ENCODE data around the gene BMI1. TPM values are rescaled to one million over a fixed set of nuclear protein-coding genes. Genes with fewer than 3 reads are reported as not detected.

BMI1 gene
- total and polyA plus RNA-seq, 4 donors, result 13.2 to 28.7 (median 19.5) TPM

- Histone ChIP-seq H3K27ac (ENCODE audit: low read depth in 1 of 2, low read length in 2 of 2) (no peak overlapping the region), H3K9ac (ENCODE audit: low read depth in 1 of 2, low read length in 2 of 2) (peak overlapping the region in 1 of 2 donors; percentile 59), H3K4me1 (ENCODE audit: control insufficient read depth in 4 of 4, insufficient read depth in 4 of 4, low read length in 3 of 4) (peaks cover 6 to 32% (median 25%) of the 10 kb centered on the region in 4 donors), H3K9me3 (ENCODE audit: control insufficient read depth in 4 of 4, low read length in 3 of 4) (peaks cover 0 to 7% (median 1%) of the 10 kb centered on the region in 4 donors), H3K27me3 (ENCODE audit: control insufficient read depth in 4 of 4, insufficient read depth in 4 of 4, low read length in 3 of 4) (peaks cover 0 to 35% (median 14%) of the 10 kb centered on the region in 4 donors), H3K36me3 (ENCODE audit: control insufficient read depth in 4 of 4, insufficient read depth in 3 of 4, low read depth in 1 of 4, low read length in 3 of 4) (no peaks in the 10 kb centered on the region), H3K4me3 (ENCODE audit: low read depth in 1 of 3, low read length in 3 of 3) (peak overlapping the region; percentile 52 to 55 (median 53))
- 8% methylated on average over 71 of the region's 71 CpGs for WGBS
- DNase-seq (ENCODE audit: low spot score), result peak; percentile 73
- TF ChIP-seq EGR1 (IDR thresholded peaks at IDR 0.05; ENCODE audit: low read depth in 2 of 2), result no peak
- no peak for TF ChIP-seq FOXA1 (IDR thresholded peaks at IDR 0.05)
- TF ChIP-seq CTCF (IDR thresholded peaks at IDR 0.05; ENCODE audit: low read depth, low read length, missing input control), result peak; percentile 23
- no peak for TF ChIP-seq REST (IDR thresholded peaks at IDR 0.05)
- TF ChIP-seq HNF4A (conservative IDR thresholded peaks at IDR 0.05), result no peak
- TF ChIP-seq MAX (IDR thresholded peaks at IDR 0.05), result no peak
- no peak for TF ChIP-seq RAD21 (IDR thresholded peaks at IDR 0.05)
- TF ChIP-seq GABPA (IDR thresholded peaks at IDR 0.05 in 1 of 2, conservative IDR thresholded peaks at IDR 0.05 in 1 of 2), result no peak
- peak; percentile 89 for TF ChIP-seq YY1 (IDR thresholded peaks at IDR 0.05)
Observed at GRCh38 chr10:22335173-22335933, 14.5 kb downstream of the BMI1 start.

DNA sequence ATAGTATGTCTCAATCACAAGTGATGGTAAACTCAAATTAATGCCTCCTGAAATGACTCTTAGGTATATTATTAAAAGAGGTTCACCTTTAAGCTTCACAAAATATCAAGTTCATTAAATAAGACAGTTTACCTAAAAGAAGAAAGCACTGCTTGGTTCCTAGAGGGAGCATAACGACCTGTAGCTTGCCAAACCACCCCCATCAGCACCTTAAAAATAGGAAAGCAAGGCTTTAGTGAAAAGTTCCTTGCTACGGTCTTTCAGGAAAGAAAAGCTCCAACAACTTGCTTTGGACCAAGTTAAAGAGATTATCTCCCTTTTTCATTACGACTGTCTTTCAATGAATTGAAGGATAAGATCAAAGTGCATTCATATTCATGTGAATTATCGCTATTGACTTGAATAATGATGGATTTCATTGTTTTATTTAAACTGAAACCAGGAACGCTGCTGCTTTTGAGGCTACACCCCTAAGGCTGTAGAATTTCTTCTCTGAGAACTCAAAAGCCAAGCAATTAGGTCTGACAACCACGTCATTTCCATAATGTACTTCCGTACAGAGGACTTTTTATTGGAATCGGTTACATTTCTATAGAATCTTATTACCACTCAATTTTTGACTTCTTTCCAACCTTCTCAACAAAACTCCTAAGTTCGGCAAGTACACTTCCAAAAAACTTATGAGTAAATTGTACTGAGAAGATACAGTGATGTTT lies 17.4 kb downstream of the BMI1 start:
- no peaks in the 10 kb centered on the region for H3K36me3 ChIP-seq (ENCODE audit: control insufficient read depth in 4 of 4, insufficient read depth in 3 of 4, low read depth in 1 of 4, low read length in 3 of 4)
- 19% methylated on average over 9 of the region's 9 CpGs for WGBS
- no peak overlapping the region for H3K27ac ChIP-seq (ENCODE audit: low read depth in 1 of 2, low read length in 2 of 2)
- H3K9ac ChIP-seq (ENCODE audit: low read depth in 1 of 2, low read length in 2 of 2), result no peak overlapping the region
- H3K4me1 ChIP-seq (ENCODE audit: control insufficient read depth in 4 of 4, insufficient read depth in 4 of 4, low read length in 3 of 4), result peaks cover 11 to 39% (median 28%) of the 10 kb centered on the region in 4 donors
- no peak for DNase-seq (ENCODE audit: low spot score)
- no peak overlapping the region for H3K4me3 ChIP-seq (ENCODE audit: low read depth in 1 of 3, low read length in 3 of 3)
- H3K9me3 ChIP-seq (ENCODE audit: control insufficient read depth in 4 of 4, low read length in 3 of 4), result peaks cover 0 to 7% (median 1%) of the 10 kb centered on the region in 4 donors
- peaks cover 0 to 47% (median 21%) of the 10 kb centered on the region in 4 donors for H3K27me3 ChIP-seq (ENCODE audit: control insufficient read depth in 4 of 4, insufficient read depth in 4 of 4, low read length in 3 of 4)
- TF ChIP-seq MAX (IDR thresholded peaks at IDR 0.05) (no peak), GABPA (IDR thresholded peaks at IDR 0.05 in 1 of 2, conservative IDR thresholded peaks at IDR 0.05 in 1 of 2) (no peak), RXRA (IDR thresholded peaks at IDR 0.05) (no peak), HNF4A (conservative IDR thresholded peaks at IDR 0.05) (no peak), CTCF (IDR thresholded peaks at IDR 0.05; ENCODE audit: low read depth, low read length, missing input control) (no peak), RAD21 (IDR thresholded peaks at IDR 0.05) (no peak), JUND (IDR thresholded peaks at IDR 0.05) (no peak), NR2F2 (IDR thresholded peaks at IDR 0.05) (no peak), TAF1 (conservative IDR thresholded peaks at IDR 0.05) (no peak), FOXA2 (IDR thresholded peaks at IDR 0.05) (no peak), HNF4G (IDR thresholded peaks at IDR 0.05) (no peak), EGR1 (IDR thresholded peaks at IDR 0.05; ENCODE audit: low read depth in 2 of 2) (no peak), ATF3 (IDR thresholded peaks at IDR 0.05) (no peak), FOXA1 (IDR thresholded peaks at IDR 0.05) (no peak), SP1 (IDR thresholded peaks at IDR 0.05) (no peak)
- TF ChIP-seq, protein P1, sequence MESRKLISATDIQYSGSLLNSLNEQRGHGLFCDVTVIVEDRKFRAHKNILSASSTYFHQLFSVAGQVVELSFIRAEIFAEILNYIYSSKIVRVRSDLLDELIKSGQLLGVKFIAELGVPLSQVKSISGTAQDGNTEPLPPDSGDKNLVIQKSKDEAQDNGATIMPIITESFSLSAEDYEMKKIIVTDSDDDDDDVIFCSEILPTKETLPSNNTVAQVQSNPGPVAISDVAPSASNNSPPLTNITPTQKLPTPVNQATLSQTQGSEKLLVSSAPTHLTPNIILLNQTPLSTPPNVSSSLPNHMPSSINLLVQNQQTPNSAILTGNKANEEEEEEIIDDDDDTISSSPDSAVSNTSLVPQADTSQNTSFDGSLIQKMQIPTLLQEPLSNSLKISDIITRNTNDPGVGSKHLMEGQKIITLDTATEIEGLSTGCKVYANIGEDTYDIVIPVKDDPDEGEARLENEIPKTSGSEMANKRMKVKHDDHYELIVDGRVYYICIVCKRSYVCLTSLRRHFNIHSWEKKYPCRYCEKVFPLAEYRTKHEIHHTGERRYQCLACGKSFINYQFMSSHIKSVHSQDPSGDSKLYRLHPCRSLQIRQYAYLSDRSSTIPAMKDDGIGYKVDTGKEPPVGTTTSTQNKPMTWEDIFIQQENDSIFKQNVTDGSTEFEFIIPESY (IDR thresholded peaks at IDR 0.05), result no peak
